Lower leg skin (tissue), 4 donors: ENCODE results near the gene TBC1D20. TPM values are rescaled to one million over a fixed set of nuclear protein-coding genes. Genes with fewer than 3 reads are reported as not detected.

Experiments used
- DNase-seq, 2 donors: peaks; one replicate each; pipeline ENCODE4 v3.0.0-alpha.2; 2019; ENCODE audit warnings: low spot score in 2 of 2
- H3K4me3 ChIP-seq: fragments of 200-600 bp; sonication (generic); 2 replicates; pipeline ENCODE4 v1.5.1; 2017; ENCODE audit warnings: mild to moderate bottlenecking, low read depth; ENCODE audit not compliant: poor library complexity, severe bottlenecking
- POLR2A ChIP-seq, 2 donors: fragments of 450-650 bp; IDR thresholded peaks; one replicate each; pipeline ENCODE4 v1.6.1; 2016 to 2017; ENCODE audit warnings: antibody characterized with exemption in 2 of 2, mild to moderate bottlenecking in 1 of 2, moderate library complexity in 1 of 2
- WGBS, 2 donors: methylation state at CpG; one replicate each; pipeline ENCODE4 v1.1.5; 2018; 5-methylcytosine and 5-hydroxymethylcytosine counted together
- intact Hi-C: fragments of 100-400 bp; cut with DNase I; formaldehyde crosslinking; loops from one replicate; pipeline ENCODE4 v1.15.0; 2023; ENCODE audit warnings: low total_unique reads
- total RNA-seq, 4 donors: library from RNA; depleted of rRNA; stranded (reverse); fragments of >200 nt; gene quantifications; one replicate each; pipeline ENCODE4 v1.1.0, GENCODE V29; 2016
- TF ChIP-seq, protein P1 (sequence below), 3 donors: fragments of 450-650 bp; IDR thresholded peaks; one replicate each; pipeline ENCODE4 v1.5.1; 2016; ENCODE audit warnings: antibody characterized with exemption in 3 of 3, mild to moderate bottlenecking in 3 of 3, moderate library complexity in 2 of 3

The TBC1D20 gene
- total RNA-seq, 4 donors from 2014 or later, result 36.5 to 44.8 (median 42.5) TPM

DNA sequence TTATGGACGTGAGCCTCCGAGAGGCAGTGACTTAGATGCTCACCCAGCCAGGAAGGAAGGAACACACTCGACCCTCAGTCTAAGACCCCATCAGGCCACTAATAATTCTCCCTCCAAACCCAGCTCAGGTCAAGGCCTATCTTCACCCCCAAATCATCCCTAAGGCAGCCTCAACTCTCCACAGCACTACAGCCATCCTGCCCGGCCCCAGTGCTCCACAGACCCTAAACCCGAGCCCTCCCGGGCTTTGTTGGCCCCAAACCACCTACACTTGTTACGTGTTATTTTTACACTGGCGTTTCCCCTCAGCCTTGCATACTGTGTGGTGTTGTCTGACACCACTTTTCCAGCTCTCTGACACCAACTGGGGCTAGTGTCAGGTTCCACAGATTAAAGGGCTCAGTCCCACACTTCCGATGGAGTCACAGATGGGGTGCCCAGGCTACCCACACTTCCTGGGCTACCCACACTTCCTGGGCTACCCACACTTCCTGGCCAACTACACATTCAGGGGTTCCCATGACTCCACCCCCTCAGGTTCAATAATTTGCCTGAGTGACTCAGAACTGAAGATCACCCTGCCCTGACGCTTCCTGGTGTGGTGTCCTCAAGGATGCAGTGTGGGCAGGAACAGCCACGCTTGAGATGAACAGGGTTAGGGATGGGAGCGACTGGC is 28.9 kb downstream of the TBC1D20 start:
- TF ChIP-seq, protein P1, sequence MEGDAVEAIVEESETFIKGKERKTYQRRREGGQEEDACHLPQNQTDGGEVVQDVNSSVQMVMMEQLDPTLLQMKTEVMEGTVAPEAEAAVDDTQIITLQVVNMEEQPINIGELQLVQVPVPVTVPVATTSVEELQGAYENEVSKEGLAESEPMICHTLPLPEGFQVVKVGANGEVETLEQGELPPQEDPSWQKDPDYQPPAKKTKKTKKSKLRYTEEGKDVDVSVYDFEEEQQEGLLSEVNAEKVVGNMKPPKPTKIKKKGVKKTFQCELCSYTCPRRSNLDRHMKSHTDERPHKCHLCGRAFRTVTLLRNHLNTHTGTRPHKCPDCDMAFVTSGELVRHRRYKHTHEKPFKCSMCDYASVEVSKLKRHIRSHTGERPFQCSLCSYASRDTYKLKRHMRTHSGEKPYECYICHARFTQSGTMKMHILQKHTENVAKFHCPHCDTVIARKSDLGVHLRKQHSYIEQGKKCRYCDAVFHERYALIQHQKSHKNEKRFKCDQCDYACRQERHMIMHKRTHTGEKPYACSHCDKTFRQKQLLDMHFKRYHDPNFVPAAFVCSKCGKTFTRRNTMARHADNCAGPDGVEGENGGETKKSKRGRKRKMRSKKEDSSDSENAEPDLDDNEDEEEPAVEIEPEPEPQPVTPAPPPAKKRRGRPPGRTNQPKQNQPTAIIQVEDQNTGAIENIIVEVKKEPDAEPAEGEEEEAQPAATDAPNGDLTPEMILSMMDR (IDR thresholded peaks at IDR 0.05), result no peak

DNA sequence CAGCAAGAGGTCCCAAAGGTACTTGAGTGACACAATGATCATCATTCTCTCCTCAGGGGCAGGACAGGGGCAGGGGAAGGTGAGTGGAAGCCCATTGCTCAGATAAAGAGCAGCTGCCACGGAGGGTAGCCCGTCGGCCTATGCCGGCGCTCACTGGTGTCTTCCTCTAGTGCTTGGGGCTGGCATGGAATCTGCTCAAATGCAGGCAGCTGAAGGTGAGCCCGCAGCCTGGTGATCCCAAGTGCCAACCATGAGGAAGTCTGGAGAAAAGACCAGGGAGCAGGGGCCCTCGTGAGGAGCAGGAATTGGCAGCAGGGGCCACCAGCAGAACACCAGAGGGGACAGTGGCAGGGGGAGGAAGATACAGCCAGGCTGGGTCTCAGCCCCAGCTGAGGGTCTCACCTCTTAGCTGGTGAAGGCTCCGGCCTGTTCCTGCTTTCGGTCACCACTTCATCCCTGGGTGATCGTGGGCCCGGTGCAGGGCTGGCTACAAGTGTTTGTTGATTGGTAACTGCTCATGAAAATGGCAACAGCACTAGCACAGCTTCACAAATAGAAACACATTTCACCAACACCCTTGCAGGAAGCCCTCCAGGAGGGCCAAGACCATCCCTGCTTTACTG is 29.5 kb downstream of the TBC1D20 start:
- intact Hi-C loops, result no loop called here

More for the DNA sequence above, 28.9 kb downstream of the TBC1D20 start:
- DNase-seq, result peak in 1 of 2 donors; percentile 60
- 72 to 83% methylated on average over 12 of the region's 12 CpGs for WGBS, 2 donors
- intact Hi-C loops, result no loop called here
- H3K4me3 ChIP-seq, result no peak overlapping the region

DNA sequence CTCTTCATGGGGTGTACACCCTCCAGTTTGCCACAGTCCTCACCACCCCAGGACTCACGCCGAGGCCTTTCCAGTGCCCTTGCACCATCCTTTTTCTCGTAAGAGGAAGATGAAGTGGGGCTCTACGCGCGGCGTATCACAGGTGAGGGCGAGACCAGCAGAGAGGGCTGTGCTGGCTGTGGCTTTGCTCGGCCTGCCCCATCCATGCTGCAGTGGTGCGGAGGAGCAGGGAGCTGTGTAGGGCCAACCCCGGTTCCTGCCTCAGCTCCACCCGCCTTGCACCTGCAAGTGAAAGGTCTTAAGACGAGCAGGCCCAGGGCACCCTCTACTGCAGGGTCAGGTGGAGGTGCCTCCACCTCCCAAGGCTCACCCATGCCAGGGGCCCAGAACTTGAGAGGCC is 30.1 kb downstream of the TBC1D20 start:
- 91% methylated on average over 7 to 13 of the region's 13 CpGs for WGBS, 2 donors
- DNase-seq, result peak in 1 of 2 donors; percentile 81
- intact Hi-C loops, result no loop called here

More for the DNA sequence above, 29.5 kb downstream of the TBC1D20 start:
- no peak overlapping the region for H3K4me3 ChIP-seq
- TF ChIP-seq, protein P1 (IDR thresholded peaks at IDR 0.05), result no peak
- no peak for TF ChIP-seq POLR2A (IDR thresholded peaks at IDR 0.05)
- WGBS, 2 donors, result 85 to 91% methylated on average over 10 to 11 of the region's 11 CpGs
- peak in 1 of 2 donors; percentile 73 for DNase-seq

DNA sequence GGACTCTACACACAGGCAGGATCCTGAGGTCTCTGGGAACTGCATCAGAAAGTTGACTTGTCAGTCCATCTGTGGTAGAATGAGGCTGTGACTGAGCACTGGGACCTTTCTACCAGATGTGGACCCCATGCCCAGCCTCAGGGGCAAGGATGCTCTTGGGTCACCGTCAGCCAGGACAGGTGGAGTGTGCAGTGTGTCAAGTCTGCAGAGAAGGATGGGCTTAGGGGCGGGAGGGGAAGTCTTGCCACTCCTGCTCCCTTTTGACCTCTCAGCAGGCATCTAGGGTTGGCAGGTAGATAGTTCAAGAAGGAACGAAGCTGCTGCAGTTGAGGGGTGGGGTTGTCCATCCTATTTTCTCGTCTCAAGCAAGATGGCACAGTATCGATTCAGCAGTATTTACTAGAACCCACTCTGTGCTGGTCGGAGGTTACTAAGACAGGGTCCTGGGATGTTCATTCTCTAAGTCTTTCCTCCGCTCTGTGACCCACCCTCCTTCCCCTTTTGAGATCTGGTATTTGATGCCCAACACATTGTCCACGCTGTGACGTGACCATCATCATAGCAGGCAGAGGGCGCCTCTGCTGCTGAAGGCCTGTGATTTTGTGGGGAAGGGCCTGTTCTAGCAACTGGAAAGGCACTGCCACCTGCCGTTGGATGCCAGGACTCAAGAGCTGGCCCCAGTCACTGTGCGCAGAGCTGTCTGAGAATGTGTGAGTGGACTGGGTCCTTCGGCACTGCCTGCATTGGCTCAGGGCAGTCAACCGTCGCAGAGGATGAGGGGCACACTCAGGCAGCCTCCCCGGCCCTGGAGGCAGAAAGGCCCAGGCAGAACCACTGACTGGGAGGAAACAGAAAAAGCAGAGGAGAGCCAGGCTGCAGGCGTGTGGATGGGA is 31.1 kb downstream of the TBC1D20 start:
- no peak for TF ChIP-seq POLR2A (IDR thresholded peaks at IDR 0.05)
- TF ChIP-seq, protein P1 (IDR thresholded peaks at IDR 0.05), result no peak
- DNase-seq, result peak in 1 of 2 donors; percentile 85

More for the DNA sequence above, 30.1 kb downstream of the TBC1D20 start:
- H3K4me3 ChIP-seq, result no peak overlapping the region
- TF ChIP-seq POLR2A (IDR thresholded peaks at IDR 0.05), result no peak
- TF ChIP-seq, protein P1 (IDR thresholded peaks at IDR 0.05), result no peak

DNA sequence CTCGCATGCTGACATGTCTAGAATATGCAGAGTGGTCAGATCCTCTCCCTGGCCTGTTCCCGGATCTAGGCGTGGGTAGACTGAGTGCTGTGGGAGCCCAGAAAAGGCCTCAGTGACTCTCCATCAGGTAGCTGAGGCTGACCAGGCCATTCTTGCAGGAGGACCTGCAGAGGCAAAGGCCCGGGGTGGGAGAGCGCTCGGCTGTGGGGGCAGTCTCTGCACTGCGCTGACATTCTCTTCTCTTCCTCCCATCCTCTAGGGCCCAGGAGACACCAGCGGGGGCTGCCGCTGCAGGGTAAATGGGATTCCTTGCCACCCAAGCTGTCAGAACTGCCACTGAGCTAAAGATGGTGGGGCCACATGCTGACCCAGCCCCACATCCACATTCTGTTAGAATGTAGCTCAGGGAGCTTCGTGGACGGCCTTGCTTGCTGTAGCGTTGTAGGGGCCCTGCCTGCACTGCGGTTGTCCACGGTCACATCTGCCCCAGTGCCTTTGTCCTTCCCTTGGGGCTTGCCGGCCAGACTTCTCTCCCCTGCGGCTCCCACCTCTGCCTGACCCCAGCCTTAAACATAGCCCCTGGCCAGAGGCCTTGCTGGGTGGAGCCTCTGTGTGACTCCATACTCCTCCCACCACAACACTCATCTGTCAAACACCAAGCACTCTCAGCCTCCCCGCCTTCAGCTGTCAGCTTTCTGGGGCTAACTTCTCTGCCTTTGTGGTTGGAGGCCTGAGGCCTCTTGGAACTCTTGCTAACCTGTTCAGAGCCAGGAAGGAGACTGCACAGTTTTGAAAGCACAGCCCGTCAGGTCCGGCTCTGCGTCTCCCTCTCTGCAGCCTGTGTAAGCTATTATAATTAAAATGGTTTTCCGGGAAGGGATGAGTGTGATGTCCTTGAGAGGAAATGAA is 32.0 kb downstream of the TBC1D20 start:
- no peak overlapping the region for H3K4me3 ChIP-seq
- 86 to 88% methylated on average over 19 to 21 of the region's 21 CpGs for WGBS, 2 donors
- peak in 1 of 2 donors; percentile 72 for DNase-seq
- intact Hi-C loops, result no loop called here
- TF ChIP-seq POLR2A (IDR thresholded peaks at IDR 0.05), result no peak
- TF ChIP-seq, protein P1 (IDR thresholded peaks at IDR 0.05), result no peak

More for the DNA sequence above, 31.1 kb downstream of the TBC1D20 start:
- 70 to 73% methylated on average over 17 of the region's 17 CpGs for WGBS, 2 donors
- no peak overlapping the region for H3K4me3 ChIP-seq
- intact Hi-C loops, result no loop called here
